Measurements from ENCODE around the gene ASRGL1.

GRCh38 chr11:62387381-62387780 lies 50.1 kb downstream of the ASRGL1 start:
- TF ChIP-seq CTCF (conservative IDR thresholded peaks at IDR 0.05; ENCODE audit: low read depth, low read length) (no peak), EZH2 (IDR thresholded peaks at IDR 0.05; ENCODE audit: borderline replicate concordance, low read depth, low read length, poor library complexity, severe bottlenecking) (no peak)
